ENCODE measurements around the gene AGBL1. TPM values are rescaled to one million over a fixed set of nuclear protein-coding genes. Genes with fewer than 3 reads are reported as not detected.

AGBL1 gene
- total and polyA plus RNA-seq, 2 donors = under 0.01 to 0.02 TPM

- Histone ChIP-seq H3K27me3 (ENCODE audit: control insufficient read depth in 2 of 2, insufficient read depth in 1 of 2, low read length in 1 of 2) (no peaks in the 10 kb centered on the region), H3K36me3 (ENCODE audit: control insufficient read depth in 2 of 2, insufficient read depth in 2 of 2, low read length in 1 of 2) (no peaks in the 10 kb centered on the region), H3K9me3 (ENCODE audit: control insufficient read depth in 2 of 2, insufficient read depth in 1 of 2, low read length in 1 of 2) (no peaks in the 10 kb centered on the region), H3K4me3 (ENCODE audit: low read length in 2 of 2) (no peak overlapping the region), H3K27ac (ENCODE audit: low read depth in 1 of 2, low read length in 1 of 2) (no peak overlapping the region), H3K4me1 (ENCODE audit: control insufficient read depth in 2 of 2, insufficient read depth in 2 of 2, low read length in 2 of 2) (no peaks in the 10 kb centered on the region)
- DNase-seq (ENCODE audit: low read depth in 6 of 9, low spot score in 9 of 9) = no peak
- WGBS = 71% methylated on average over 3 of the region's 3 CpGs
Measured at GRCh38 chr15:86772369-86773059, 692.8 kb downstream of the AGBL1 start.

- Histone ChIP-seq H3K4me1 (ENCODE audit: control insufficient read depth in 2 of 2, insufficient read depth in 2 of 2, low read length in 2 of 2) (no peaks in the 10 kb centered on the region), H3K4me3 (ENCODE audit: low read length in 2 of 2) (no peak overlapping the region), H3K27me3 (ENCODE audit: control insufficient read depth in 2 of 2, insufficient read depth in 1 of 2, low read length in 1 of 2) (no peaks in the 10 kb centered on the region), H3K9me3 (ENCODE audit: control insufficient read depth in 2 of 2, insufficient read depth in 1 of 2, low read length in 1 of 2) (no peaks in the 10 kb centered on the region), H3K27ac (ENCODE audit: low read depth in 1 of 2, low read length in 1 of 2) (no peak overlapping the region), H3K36me3 (ENCODE audit: control insufficient read depth in 2 of 2, insufficient read depth in 2 of 2, low read length in 1 of 2) (no peaks in the 10 kb centered on the region)
- 90% methylated on average over 1 of the region's 1 CpG for WGBS
- no peak for DNase-seq (ENCODE audit: low read depth in 6 of 9, low spot score in 9 of 9)
Measured at GRCh38 chr15:86773736-86774135, 694.1 kb downstream of the AGBL1 start.

- Histone ChIP-seq H3K27ac (ENCODE audit: low read depth in 1 of 2, low read length in 1 of 2) (no peak overlapping the region), H3K36me3 (ENCODE audit: control insufficient read depth in 2 of 2, insufficient read depth in 2 of 2, low read length in 1 of 2) (no peaks in the 10 kb centered on the region), H3K4me1 (ENCODE audit: control insufficient read depth in 2 of 2, insufficient read depth in 2 of 2, low read length in 2 of 2) (no peaks in the 10 kb centered on the region), H3K9me3 (ENCODE audit: control insufficient read depth in 2 of 2, insufficient read depth in 1 of 2, low read length in 1 of 2) (no peaks in the 10 kb centered on the region), H3K4me3 (ENCODE audit: low read length in 2 of 2) (no peak overlapping the region), H3K27me3 (ENCODE audit: control insufficient read depth in 2 of 2, insufficient read depth in 1 of 2, low read length in 1 of 2) (no peaks in the 10 kb centered on the region)
- no peak for DNase-seq (ENCODE audit: low read depth in 6 of 9, low spot score in 9 of 9)
- 84% methylated on average over 2 of the region's 2 CpGs for WGBS
Measured at GRCh38 chr15:86776145-86776544, 696.5 kb downstream of the AGBL1 start.

GRCh38 chr15:86796521-86796920 is 716.9 kb downstream of the AGBL1 start:
- Histone ChIP-seq H3K4me3 (ENCODE audit: low read length in 2 of 2) (no peak overlapping the region), H3K9me3 (ENCODE audit: control insufficient read depth in 2 of 2, insufficient read depth in 1 of 2, low read length in 1 of 2) (no peaks in the 10 kb centered on the region), H3K4me1 (ENCODE audit: control insufficient read depth in 2 of 2, insufficient read depth in 2 of 2, low read length in 2 of 2) (no peaks in the 10 kb centered on the region), H3K27ac (ENCODE audit: low read depth in 1 of 2, low read length in 1 of 2) (no peak overlapping the region), H3K36me3 (ENCODE audit: control insufficient read depth in 2 of 2, insufficient read depth in 2 of 2, low read length in 1 of 2) (no peaks in the 10 kb centered on the region), H3K27me3 (ENCODE audit: control insufficient read depth in 2 of 2, insufficient read depth in 1 of 2, low read length in 1 of 2) (no peaks in the 10 kb centered on the region)
- 100% methylated on average over 1 of the region's 1 CpG for WGBS
- DNase-seq (ENCODE audit: low read depth in 6 of 9, low spot score in 9 of 9) = no peak

GRCh38 chr15:86797135-86797534 is 717.5 kb downstream of the AGBL1 start:
- H3K27me3 ChIP-seq (ENCODE audit: control insufficient read depth in 2 of 2, insufficient read depth in 1 of 2, low read length in 1 of 2) = no peaks in the 10 kb centered on the region
- H3K4me1 ChIP-seq (ENCODE audit: control insufficient read depth in 2 of 2, insufficient read depth in 2 of 2, low read length in 2 of 2) = no peaks in the 10 kb centered on the region
- no peak for DNase-seq (ENCODE audit: low read depth in 6 of 9, low spot score in 9 of 9)
- no peak overlapping the region for H3K27ac ChIP-seq (ENCODE audit: low read depth in 1 of 2, low read length in 1 of 2)
- no peak overlapping the region for H3K4me3 ChIP-seq (ENCODE audit: low read length in 2 of 2)
- no peaks in the 10 kb centered on the region for H3K9me3 ChIP-seq (ENCODE audit: control insufficient read depth in 2 of 2, insufficient read depth in 1 of 2, low read length in 1 of 2)
- WGBS = 59% methylated on average over 3 of the region's 3 CpGs
- H3K36me3 ChIP-seq (ENCODE audit: control insufficient read depth in 2 of 2, insufficient read depth in 2 of 2, low read length in 1 of 2) = no peaks in the 10 kb centered on the region

DNA sequence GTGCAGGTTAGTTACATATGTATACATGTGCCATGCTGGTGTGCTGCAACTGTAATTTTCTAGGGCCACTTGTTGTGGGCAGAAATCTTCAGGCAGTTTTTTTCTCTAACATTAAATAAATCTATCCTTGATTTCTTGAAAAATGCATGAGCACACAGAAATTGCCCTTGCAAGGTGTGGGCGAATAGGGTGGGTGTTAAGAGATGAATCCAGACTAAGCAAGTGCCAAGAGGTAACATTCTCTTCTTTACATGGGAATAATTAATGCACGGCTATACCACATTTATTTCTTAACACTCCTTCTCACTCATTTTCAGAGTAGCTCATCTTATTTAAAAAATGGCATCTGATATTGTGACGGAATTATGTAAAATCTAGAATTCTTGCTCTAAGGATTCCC is 719.6 kb downstream of the AGBL1 start:
- H3K36me3 ChIP-seq (ENCODE audit: control insufficient read depth in 2 of 2, insufficient read depth in 2 of 2, low read length in 1 of 2) = no peaks in the 10 kb centered on the region
- WGBS = 96% methylated on average over 3 of the region's 3 CpGs
- H3K27me3 ChIP-seq (ENCODE audit: control insufficient read depth in 2 of 2, insufficient read depth in 1 of 2, low read length in 1 of 2) = no peaks in the 10 kb centered on the region
- no peak overlapping the region for H3K4me3 ChIP-seq (ENCODE audit: low read length in 2 of 2)
- H3K27ac ChIP-seq (ENCODE audit: low read depth in 1 of 2, low read length in 1 of 2) = no peak overlapping the region
- no peaks in the 10 kb centered on the region for H3K9me3 ChIP-seq (ENCODE audit: control insufficient read depth in 2 of 2, insufficient read depth in 1 of 2, low read length in 1 of 2)
- DNase-seq (ENCODE audit: low read depth in 6 of 9, low spot score in 9 of 9) = no peak
- H3K4me1 ChIP-seq (ENCODE audit: control insufficient read depth in 2 of 2, insufficient read depth in 2 of 2, low read length in 2 of 2) = no peaks in the 10 kb centered on the region

GRCh38 chr15:86802244-86802643 is 722.6 kb downstream of the AGBL1 start:
- no peak for DNase-seq (ENCODE audit: low read depth in 6 of 9, low spot score in 9 of 9)
- 97% methylated on average over 3 of the region's 3 CpGs for WGBS
- Histone ChIP-seq H3K9me3 (ENCODE audit: control insufficient read depth in 2 of 2, insufficient read depth in 1 of 2, low read length in 1 of 2) (no peaks in the 10 kb centered on the region), H3K4me3 (ENCODE audit: low read length in 2 of 2) (no peak overlapping the region), H3K36me3 (ENCODE audit: control insufficient read depth in 2 of 2, insufficient read depth in 2 of 2, low read length in 1 of 2) (no peaks in the 10 kb centered on the region), H3K27ac (ENCODE audit: low read depth in 1 of 2, low read length in 1 of 2) (no peak overlapping the region), H3K4me1 (ENCODE audit: control insufficient read depth in 2 of 2, insufficient read depth in 2 of 2, low read length in 2 of 2) (no peaks in the 10 kb centered on the region), H3K27me3 (ENCODE audit: control insufficient read depth in 2 of 2, insufficient read depth in 1 of 2, low read length in 1 of 2) (no peaks in the 10 kb centered on the region)

DNA sequence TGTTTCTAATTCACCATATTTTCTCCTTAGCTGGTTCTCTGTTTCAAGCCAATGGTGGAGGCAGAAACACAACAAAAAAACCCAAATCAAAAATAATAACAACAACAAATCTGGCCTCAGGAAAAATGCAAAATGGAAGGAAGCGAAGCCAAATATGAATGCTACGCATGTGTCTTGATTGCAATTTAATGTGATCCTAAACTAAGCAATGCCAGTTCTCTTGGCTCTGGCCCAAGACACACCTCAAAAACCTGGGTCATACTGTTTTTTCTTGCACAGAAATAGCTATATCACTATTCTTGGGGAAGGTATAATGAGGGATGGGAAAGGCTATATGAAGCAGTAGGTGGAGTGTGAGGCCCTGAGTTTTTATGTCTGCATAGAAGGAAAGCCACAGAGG is 724.7 kb downstream of the AGBL1 start:
- no peaks in the 10 kb centered on the region for H3K9me3 ChIP-seq (ENCODE audit: control insufficient read depth in 2 of 2, insufficient read depth in 1 of 2, low read length in 1 of 2)
- no peaks in the 10 kb centered on the region for H3K36me3 ChIP-seq (ENCODE audit: control insufficient read depth in 2 of 2, insufficient read depth in 2 of 2, low read length in 1 of 2)
- H3K27ac ChIP-seq (ENCODE audit: low read depth in 1 of 2, low read length in 1 of 2) = no peak overlapping the region
- WGBS = 97% methylated on average over 2 of the region's 2 CpGs
- no peaks in the 10 kb centered on the region for H3K4me1 ChIP-seq (ENCODE audit: control insufficient read depth in 2 of 2, insufficient read depth in 2 of 2, low read length in 2 of 2)
- H3K27me3 ChIP-seq (ENCODE audit: control insufficient read depth in 2 of 2, insufficient read depth in 1 of 2, low read length in 1 of 2) = no peaks in the 10 kb centered on the region
- H3K4me3 ChIP-seq (ENCODE audit: low read length in 2 of 2) = no peak overlapping the region
- DNase-seq (ENCODE audit: low read depth in 6 of 9, low spot score in 9 of 9) = no peak

DNA sequence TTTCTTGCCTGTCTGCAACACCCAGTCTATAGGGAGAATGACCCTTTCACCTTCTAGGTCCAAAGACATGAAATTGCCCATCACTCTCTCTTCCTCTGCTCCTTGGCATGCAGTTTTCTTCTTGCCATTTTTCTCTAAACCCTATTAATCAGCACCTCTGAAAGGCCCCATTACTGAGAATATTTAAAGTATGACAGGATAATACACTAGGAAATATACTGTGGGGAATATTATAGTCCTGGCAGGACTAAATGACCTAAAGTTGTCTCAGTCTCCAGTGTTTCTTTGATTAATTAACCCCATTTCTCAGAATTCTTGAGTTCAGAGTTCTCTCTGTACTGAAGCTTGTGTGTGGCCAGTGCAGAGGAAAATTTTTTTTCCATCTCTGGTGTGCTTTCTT is 730.7 kb downstream of the AGBL1 start:
- no peak overlapping the region for H3K27ac ChIP-seq (ENCODE audit: low read depth in 1 of 2, low read length in 1 of 2)
- H3K27me3 ChIP-seq (ENCODE audit: control insufficient read depth in 2 of 2, insufficient read depth in 1 of 2, low read length in 1 of 2) = no peaks in the 10 kb centered on the region
- no peaks in the 10 kb centered on the region for H3K36me3 ChIP-seq (ENCODE audit: control insufficient read depth in 2 of 2, insufficient read depth in 2 of 2, low read length in 1 of 2)
- no peak for DNase-seq (ENCODE audit: low read depth in 6 of 9, low spot score in 9 of 9)
- no peak overlapping the region for H3K4me3 ChIP-seq (ENCODE audit: low read length in 2 of 2)
- no peaks in the 10 kb centered on the region for H3K4me1 ChIP-seq (ENCODE audit: control insufficient read depth in 2 of 2, insufficient read depth in 2 of 2, low read length in 2 of 2)
- no peaks in the 10 kb centered on the region for H3K9me3 ChIP-seq (ENCODE audit: control insufficient read depth in 2 of 2, insufficient read depth in 1 of 2, low read length in 1 of 2)

DNA sequence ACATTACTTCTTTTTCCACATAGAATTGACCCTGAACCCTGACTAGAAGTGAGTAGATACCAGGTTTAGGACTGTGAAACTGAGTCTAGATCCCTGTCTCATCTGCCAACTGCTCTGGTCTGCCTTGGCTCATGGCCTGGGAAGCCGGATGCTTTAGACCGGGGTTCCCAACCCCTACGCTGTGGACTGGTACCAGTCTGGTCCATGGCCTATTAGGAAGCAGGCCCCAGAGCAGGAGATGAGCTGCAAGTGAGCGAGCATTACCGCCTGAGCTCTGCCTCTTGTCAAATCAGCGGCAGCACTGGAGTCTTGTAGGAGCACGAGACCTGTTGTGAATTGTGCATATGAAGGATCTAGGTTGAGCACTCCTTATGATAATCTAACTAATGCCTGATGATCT is 734.2 kb downstream of the AGBL1 start:
- no peaks in the 10 kb centered on the region for H3K4me1 ChIP-seq (ENCODE audit: control insufficient read depth in 2 of 2, insufficient read depth in 2 of 2, low read length in 2 of 2)

More for the DNA sequence above, 734.2 kb downstream of the AGBL1 start:
- DNase-seq (ENCODE audit: low read depth in 6 of 9, low spot score in 9 of 9) = no peak
- 96% methylated on average over 7 of the region's 7 CpGs for WGBS
- Histone ChIP-seq H3K36me3 (ENCODE audit: control insufficient read depth in 2 of 2, insufficient read depth in 2 of 2, low read length in 1 of 2) (no peaks in the 10 kb centered on the region), H3K27me3 (ENCODE audit: control insufficient read depth in 2 of 2, insufficient read depth in 1 of 2, low read length in 1 of 2) (no peaks in the 10 kb centered on the region), H3K27ac (ENCODE audit: low read depth in 1 of 2, low read length in 1 of 2) (no peak overlapping the region), H3K9me3 (ENCODE audit: control insufficient read depth in 2 of 2, insufficient read depth in 1 of 2, low read length in 1 of 2) (no peaks in the 10 kb centered on the region), H3K4me3 (ENCODE audit: low read length in 2 of 2) (no peak overlapping the region)
